CD4-positive, alpha-beta T cell treated with Interleukin-15 for 4 hours (primary cell): Measurements from ENCODE around the gene SASH1.
"Not testable (repeated sequence)": the region's sequence is repeated elsewhere in the genome, so short reads cannot be mapped to it uniquely, and the experiment has no call there.

Experiments used
- DNase-seq: peaks from one replicate; pipeline ENCODE4 v3.0.0-alpha.2; 2020; ENCODE audit warnings: low spot score

The SASH1 gene

GRCh38 chr6:148367411-148368024 is 24.9 kb downstream of the SASH1 start:
- no peak for DNase-seq

DNA sequence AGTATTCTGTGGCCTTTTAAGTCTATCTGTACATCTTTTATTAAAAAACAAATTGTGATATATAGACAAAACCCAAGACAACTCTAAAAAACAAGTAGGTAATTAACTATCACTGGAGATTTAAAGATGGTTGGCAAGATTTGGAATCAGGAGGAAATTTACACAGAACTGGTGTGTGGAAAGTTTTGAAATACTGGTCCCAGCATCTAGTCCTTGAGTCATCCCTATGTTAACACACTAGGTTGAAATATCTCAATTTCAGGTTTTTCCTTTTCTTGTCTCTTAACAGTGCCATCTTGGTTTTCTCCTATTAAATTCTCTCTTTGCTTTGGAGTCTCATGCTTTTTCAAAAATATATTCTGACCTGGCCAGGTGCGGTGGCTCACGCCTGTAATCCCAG is 27.5 kb downstream of the SASH1 start:
- DNase-seq = no peak

DNA sequence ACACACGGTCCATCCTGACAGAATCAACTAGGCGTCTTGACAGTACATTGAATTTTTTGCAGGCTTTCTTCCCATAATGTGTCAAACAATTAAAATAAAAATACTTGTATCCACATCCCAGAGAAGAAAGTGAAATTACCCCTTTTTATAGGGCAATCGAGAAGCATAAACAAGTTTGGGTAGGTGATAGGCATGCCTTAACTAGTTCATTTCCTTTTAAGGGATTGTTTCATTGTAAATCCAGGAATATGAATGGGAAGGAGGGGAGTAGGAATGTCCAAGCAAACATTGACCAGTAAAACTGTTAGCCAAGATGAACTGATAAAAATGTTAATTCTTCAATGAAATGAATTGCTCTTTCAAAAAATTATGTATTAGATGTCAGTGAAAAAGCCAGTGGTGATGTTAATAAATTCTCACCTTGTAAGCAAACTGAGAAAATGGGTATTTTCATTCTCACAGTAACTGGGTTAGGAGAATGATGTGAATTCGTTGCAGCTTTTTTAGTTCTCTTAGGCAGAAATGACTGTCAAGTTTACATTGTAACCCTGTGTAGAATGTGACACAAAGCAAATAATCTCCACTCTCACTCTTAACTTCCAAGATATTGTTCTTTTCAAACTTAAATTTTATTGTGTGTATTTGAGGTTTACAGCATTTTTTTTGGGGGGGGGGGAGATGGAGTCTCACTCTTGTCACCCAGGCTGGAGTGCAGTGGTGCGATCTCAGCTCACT is 31.6 kb downstream of the SASH1 start:
- no peak for DNase-seq

GRCh38 chr6:148375401-148375800 is 32.8 kb downstream of the SASH1 start:
- DNase-seq = no peak

GRCh38 chr6:148379481-148379880 is 36.8 kb downstream of the SASH1 start:
- no peak for DNase-seq

GRCh38 chr6:148379966-148380713 is 37.5 kb downstream of the SASH1 start:
- no peak for DNase-seq

- not testable (repeated sequence) for DNase-seq
Measured at GRCh38 chr6:148382051-148382450, 39.4 kb downstream of the SASH1 start.

- no peak for DNase-seq
Measured at GRCh38 chr6:148382861-148383260, 40.2 kb downstream of the SASH1 start.

DNA sequence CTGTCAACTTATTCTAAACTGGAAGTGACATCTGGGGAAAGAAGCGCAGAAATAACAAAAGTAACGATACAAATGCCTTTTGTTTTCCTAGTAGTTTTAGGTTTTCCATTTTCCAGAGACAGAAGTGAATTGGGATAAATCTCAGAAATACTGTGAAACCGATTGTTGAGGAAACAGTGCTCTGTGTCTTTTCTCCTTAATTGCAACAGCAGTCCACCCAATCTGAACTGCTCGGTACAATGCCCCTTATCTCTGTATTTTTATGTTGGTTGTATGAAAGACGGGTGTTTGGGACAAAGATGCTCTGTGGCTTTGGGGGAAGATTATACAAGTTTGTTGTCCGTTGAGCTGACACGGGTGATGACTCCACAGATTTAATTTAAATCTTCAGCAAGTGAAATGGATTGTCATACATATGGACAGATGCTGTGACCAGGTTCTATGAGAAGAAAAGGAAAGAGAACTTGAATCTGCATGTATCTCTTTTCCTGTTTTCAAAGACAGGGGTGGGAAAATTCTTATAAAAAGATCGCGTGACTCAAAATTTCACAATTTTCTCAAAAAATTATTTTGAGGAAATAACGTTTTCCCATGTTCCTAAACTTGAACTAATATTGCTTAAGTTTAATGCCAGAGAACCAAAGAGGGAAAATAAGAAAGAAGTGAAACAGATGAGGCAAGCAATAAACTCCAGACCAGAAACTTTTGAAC is 41.2 kb downstream of the SASH1 start:
- DNase-seq = no peak

DNA sequence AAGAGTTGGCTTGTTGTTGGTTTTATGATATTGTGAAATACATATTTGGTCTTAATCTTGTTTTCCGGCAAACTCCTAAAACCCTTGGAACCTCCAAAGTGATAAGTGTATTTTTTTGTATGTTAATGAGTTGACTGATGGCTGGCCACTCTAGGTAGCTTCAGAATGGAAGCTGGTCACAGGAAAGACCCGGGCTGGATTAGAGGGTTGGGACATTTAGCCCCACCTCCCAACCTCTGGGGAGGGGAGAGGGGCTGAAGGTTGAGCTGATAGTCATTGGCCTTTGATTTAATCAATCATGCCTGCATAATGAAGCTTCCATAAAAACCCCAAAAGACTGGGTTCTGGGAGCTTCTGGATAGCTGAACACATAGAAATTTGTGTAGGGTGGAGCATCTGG is 42.7 kb downstream of the SASH1 start:
- DNase-seq = no peak

- no peak for DNase-seq
Measured at GRCh38 chr6:148388521-148388920, 45.9 kb downstream of the SASH1 start.

DNA sequence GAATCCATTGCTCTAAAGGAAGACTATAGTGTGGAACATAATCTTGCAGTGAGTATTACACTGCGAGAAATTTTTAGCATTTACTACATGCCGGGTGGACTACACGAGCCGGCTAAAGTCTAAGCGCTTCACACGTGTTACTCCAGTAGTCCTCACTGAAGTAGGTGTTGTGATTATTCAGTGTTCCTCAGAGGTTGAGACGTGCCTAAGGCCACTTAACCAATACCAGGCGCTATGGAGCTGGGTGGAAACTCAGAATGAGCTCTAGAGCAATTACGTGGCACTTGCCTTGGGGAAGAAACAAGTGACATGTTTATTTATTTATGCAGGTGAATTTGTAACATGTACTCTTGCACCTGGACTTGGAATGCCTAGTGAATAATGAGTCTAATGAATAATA is 46.4 kb downstream of the SASH1 start:
- no peak for DNase-seq

DNA sequence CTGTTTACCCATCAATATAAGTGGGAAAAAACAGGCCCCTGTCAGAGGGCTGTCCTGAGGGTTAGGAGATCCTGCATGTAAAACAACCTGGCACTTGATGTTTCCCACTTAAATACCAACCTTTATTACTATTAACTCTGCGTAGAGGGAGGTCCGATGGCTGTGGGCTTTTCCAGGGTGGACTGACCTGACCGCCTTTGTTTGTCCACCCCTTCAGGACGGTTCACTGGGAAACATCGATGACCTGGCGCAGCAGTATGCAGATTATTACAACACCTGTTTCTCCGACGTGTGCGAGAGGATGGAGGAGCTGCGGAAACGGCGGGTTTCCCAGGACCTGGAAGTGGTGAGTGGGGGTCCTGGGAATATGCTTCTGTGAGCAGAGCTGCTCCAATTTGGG is 47.3 kb downstream of the SASH1 start:
- DNase-seq = no peak

- not testable (repeated sequence) for DNase-seq
Measured at GRCh38 chr6:148392127-148392526, 49.5 kb downstream of the SASH1 start.

GRCh38 chr6:148392671-148393070 is 50.0 kb downstream of the SASH1 start:
- no peak for DNase-seq

GRCh38 chr6:148395583-148396101 is 53.0 kb downstream of the SASH1 start:
- DNase-seq = no peak

- DNase-seq = no peak
Measured at GRCh38 chr6:148396411-148396810, 53.8 kb downstream of the SASH1 start.

GRCh38 chr6:148396926-148397325 is 54.3 kb downstream of the SASH1 start:
- DNase-seq = no peak

GRCh38 chr6:148398244-148398643 is 55.6 kb downstream of the SASH1 start:
- DNase-seq = no peak

- DNase-seq = no peak
Measured at GRCh38 chr6:148398678-148399077, 56.0 kb downstream of the SASH1 start.

DNA sequence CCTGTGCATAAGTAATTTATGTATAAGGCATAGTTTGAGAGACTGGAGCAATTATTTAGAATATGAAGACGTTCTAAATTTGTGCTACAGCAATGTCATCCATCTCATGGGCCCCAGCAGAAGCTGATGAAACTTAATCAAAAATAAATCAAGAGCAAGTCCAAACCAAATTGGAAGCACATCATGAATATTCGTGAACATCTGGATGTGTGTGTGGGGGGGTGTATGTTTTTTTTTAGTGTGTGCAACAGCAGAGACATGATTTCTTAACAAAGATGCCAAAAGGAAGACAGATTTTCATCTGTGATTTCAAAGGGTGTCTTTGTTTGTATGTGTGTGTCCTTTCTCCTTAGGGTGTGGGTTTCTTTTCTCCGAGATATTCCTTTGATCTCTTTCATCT is 58.9 kb downstream of the SASH1 start:
- DNase-seq = no peak

DNA sequence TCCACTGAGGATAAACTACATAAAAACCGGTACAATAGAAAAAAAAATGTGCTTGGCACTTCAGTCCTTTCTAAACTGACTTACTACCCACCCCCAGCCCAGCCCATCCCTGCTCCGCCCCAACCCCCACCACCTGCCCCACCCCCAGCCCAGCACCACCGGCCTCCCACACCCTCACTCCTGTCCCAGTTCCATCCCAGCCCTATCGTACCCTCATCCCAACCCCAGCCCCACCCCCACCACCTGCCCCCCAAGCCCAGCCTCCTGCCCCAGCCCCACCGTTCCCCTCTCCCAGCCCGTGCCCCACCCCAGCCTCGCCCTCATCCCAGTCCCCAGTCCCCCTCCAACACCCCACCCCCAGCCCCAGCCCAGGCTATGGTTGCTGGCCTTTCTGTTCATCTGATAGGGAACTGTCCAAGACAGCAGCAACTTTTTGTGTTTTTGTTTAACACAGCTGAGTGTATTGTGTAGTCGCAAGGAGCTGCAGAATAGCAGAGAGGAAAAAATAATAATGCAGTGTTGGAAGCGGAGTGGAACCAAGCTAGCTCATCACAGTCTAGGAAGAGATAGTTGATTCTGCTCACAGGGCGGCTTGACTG is 61.9 kb downstream of the SASH1 start:
- DNase-seq = no peak
